B cell (primary cell): Measurements from ENCODE around the gene XPO6.

ENCODE experiments used
- CTCF ChIP-seq: fragments of 200-600 bp; IDR thresholded peaks from one replicate; pipeline ENCODE4 v1.8.0; 2022; ENCODE audit warnings: antibody characterized with exemption, mild to moderate bottlenecking
- EZH2 ChIP-seq: IDR thresholded peaks from 2 replicates; pipeline ENCODE4 v1.6.1; 2012; ENCODE audit warnings: borderline replicate concordance, low read depth, mild to moderate bottlenecking, moderate library complexity, low read length; ENCODE audit not compliant: insufficient read depth, poor library complexity, severe bottlenecking

- TF ChIP-seq CTCF (no peak), EZH2 (no peak)
These were observed 148.1 kb downstream of the XPO6 start, which contains the start of gene GSG1L for GRCh38 chr16:28063591-28064061.
